Measurements from ENCODE around the gene RFT1. TPM values are rescaled to one million over a fixed set of nuclear protein-coding genes. Genes with fewer than 3 reads are reported as not detected.

RFT1 gene
- total and polyA plus RNA-seq, 2 of the 13 experiments (the other 11 are each of a cell fraction or from before 2014, with no cell fraction given), result 23.2 to 37.0 TPM

DNA sequence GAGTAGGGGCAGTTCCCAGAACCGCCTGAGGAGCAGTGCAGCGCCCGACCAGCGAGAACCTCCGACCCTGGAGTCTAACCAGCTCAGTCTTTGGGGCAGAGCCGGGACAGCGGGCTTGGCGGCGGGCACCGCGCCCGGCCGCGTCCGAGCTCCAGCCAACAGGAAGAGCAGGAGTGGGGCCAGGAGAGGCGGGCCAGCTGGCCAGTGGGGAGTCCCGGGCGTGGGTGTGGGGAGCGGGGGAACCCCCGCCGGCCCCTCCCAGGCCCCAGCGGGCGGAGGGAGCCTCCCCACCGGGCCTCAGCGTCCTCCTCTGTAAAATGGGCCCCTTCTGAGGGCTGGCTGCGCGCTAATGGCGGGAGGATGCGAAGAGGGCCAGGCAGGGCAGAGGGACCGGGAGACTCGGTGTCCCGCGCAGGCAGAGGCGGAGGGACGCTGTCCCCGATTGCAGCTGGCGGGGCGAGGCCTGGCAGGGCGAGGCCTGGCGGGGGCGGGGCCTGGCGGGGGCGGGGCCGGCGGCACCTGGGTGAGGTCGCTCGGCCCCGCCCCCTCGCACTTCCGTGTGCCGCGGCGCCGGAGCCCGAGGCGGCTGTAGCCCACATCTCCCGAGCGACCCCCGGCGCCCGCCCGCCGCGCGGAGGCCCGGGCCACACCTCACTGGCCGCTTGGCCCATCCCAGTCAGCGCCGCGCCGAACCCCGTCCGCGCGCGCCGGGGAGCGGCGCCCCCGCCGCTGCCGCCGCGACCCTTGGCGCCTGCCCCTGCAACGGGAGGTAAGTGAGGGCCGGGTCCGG is 30.6 kb upstream of the RFT1 start, which contains the start of gene PRKCD (continued):
- TF ChIP-seq NFAT5 (CRISPR knock-in tag; IDR thresholded peaks at IDR 0.05) (no peak), ZNF251 (CRISPR knock-in tag; IDR thresholded peaks at IDR 0.05) (no peak), TCF7L2 (IDR thresholded peaks at IDR 0.05; ENCODE audit: low read depth, low read length) (no peak), ZNF567 (CRISPR knock-in tag; IDR thresholded peaks at IDR 0.05; ENCODE audit: borderline replicate concordance) (no peak), NCOR1 (IDR thresholded peaks at IDR 0.05; ENCODE audit: borderline replicate concordance, low read length) (no peak), NR2F6 (IDR thresholded peaks at IDR 0.05) (no peak), NR2F6 (CRISPR knock-in tag; IDR thresholded peaks at IDR 0.05) (peak; percentile 37; the same call in 1 of the 2 replicates), ZNF432 (CRISPR knock-in tag; IDR thresholded peaks at IDR 0.05; ENCODE audit: borderline replicate concordance) (no peak), MYNN (CRISPR knock-in tag; IDR thresholded peaks at IDR 0.05; ENCODE audit: low read depth) (no peak), CCAR2 (optimal IDR thresholded peaks at IDR 0.05; ENCODE audit: low read depth, low read length) (no peak), ZMAT5 (CRISPR knock-in tag; IDR thresholded peaks at IDR 0.05; ENCODE audit: borderline replicate concordance, low read depth) (no peak), ZNF143 (CRISPR knock-in tag; IDR thresholded peaks at IDR 0.05) (no peak), MXD1 (CRISPR knock-in tag; IDR thresholded peaks at IDR 0.05) (peak; percentile 71; the same call in 1 of the 2 replicates), TSC22D2 (CRISPR knock-in tag; IDR thresholded peaks at IDR 0.05; ENCODE audit: borderline replicate concordance) (0 out of 2 replicates have a peak, but pooled peaks have one; percentile 44), E2F2 (CRISPR knock-in tag; IDR thresholded peaks at IDR 0.05; ENCODE audit: borderline replicate concordance) (no peak), POLR2AphosphoS2 (IDR thresholded peaks at IDR 0.05; ENCODE audit: low read depth, low read length) (no peak), SOX5 (CRISPR knock-in tag; IDR thresholded peaks at IDR 0.05; ENCODE audit: borderline replicate concordance) (peak; percentile 18; the same call in 1 of the 2 replicates), NCOA5 (CRISPR knock-in tag; IDR thresholded peaks at IDR 0.05) (no peak), ZNF614 (CRISPR knock-in tag; IDR thresholded peaks at IDR 0.05; ENCODE audit: borderline replicate concordance) (0 out of 2 replicates have a peak, but pooled peaks have one; percentile 31)
- TF ChIP-seq, protein P1, sequence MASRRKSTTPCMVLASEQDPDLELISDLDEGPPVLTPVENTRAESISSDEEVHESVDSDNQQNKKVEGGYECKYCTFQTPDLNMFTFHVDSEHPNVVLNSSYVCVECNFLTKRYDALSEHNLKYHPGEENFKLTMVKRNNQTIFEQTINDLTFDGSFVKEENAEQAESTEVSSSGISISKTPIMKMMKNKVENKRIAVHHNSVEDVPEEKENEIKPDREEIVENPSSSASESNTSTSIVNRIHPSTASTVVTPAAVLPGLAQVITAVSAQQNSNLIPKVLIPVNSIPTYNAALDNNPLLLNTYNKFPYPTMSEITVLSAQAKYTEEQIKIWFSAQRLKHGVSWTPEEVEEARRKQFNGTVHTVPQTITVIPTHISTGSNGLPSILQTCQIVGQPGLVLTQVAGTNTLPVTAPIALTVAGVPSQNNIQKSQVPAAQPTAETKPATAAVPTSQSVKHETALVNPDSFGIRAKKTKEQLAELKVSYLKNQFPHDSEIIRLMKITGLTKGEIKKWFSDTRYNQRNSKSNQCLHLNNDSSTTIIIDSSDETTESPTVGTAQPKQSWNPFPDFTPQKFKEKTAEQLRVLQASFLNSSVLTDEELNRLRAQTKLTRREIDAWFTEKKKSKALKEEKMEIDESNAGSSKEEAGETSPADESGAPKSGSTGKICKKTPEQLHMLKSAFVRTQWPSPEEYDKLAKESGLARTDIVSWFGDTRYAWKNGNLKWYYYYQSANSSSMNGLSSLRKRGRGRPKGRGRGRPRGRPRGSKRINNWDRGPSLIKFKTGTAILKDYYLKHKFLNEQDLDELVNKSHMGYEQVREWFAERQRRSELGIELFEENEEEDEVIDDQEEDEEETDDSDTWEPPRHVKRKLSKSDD (CRISPR knock-in tag; IDR thresholded peaks at IDR 0.05; ENCODE audit: low read depth), result no peak
